A549 (cell line): ENCODE data around the gene HSPB2. TPM values are rescaled to one million over a fixed set of nuclear protein-coding genes. Genes with fewer than 3 reads are reported as not detected.

Experiments used
- ATAC-seq, 2 experiments: fragments of 200-7000 bp in 1 of 2; fragments of >200 bp in 1 of 2; cut with Nextera tagmentation in 1 of 2; cut with Tn5 transposase in 1 of 2; 3 replicates each; pipeline versions ENCODE4 v1.8.0 to v1.9.1; 2018 to 2020; ENCODE audit warnings: mild to moderate bottlenecking in 1 of 2, moderate library complexity in 1 of 2
- CTCF ChIA-PET: fragments of 300-600 bp; sonication (Branson Sonifier 250); formaldehyde crosslinking; extraction: SDS; loops from one replicate; lab custom pipeline; 2021; ENCODE audit warnings: antibody characterized with exemption, inconsistent platforms; lab: Yijun Ruan, JAX
- POLR2A ChIA-PET: fragments of 350-600 bp; formaldehyde crosslinking; extraction: SDS; loops from one replicate; lab custom pipeline; 2021; ENCODE audit warnings: antibody characterized with exemption, inconsistent platforms; lab: Yijun Ruan, JAX
- DNase-seq, 2 experiments: peaks; one replicate each; pipeline versions ENCODE4 v3.0.0 to v3.0.0-alpha.2; 2011 to 2016; ENCODE audit warnings: low read depth in 1 of 2, low spot score in 1 of 2
- FAIRE-seq: peaks from 2 replicates; lab custom pipeline; 2011; peaks lifted over from hg19 to GRCh38; lab: Jason Lieb, UNC
- H3K27ac ChIP-seq, 2 experiments: fragments of >200 bp; sonication (Bioruptor Twin); formaldehyde crosslinking; 3 replicates each; pipeline ENCODE4 v1.5.1; 2016 to 2017
- H3K4me1 ChIP-seq: fragments of >200 bp; sonication (Bioruptor Twin); formaldehyde crosslinking; 3 replicates; pipeline ENCODE4 v1.6.1; 2016
- H3K4me2 ChIP-seq: fragments of >200 bp; sonication (Bioruptor Twin); formaldehyde crosslinking; 3 replicates; pipeline ENCODE4 v1.6.1; 2016
- H3K4me3 ChIP-seq: fragments of >200 bp; sonication (Bioruptor Twin); formaldehyde crosslinking; 3 replicates; pipeline ENCODE4 v1.5.1; 2016
- H3K9me3 ChIP-seq: fragments of >200 bp; sonication (Bioruptor Twin); formaldehyde crosslinking; 3 replicates; pipeline ENCODE4 v1.6.1; 2016
- BCL3 ChIP-seq: fragments of >200 bp; sonication (Bioruptor Twin); formaldehyde crosslinking; IDR thresholded peaks from 3 replicates; pipeline ENCODE4 v1.6.1; 2016
- BHLHE40 ChIP-seq: IDR thresholded peaks from 2 replicates; pipeline ENCODE4 v1.6.1; 2012; ENCODE audit warnings: low read depth, low read length, inconsistent platforms
- CBX8 ChIP-seq: fragments of 200-600 bp; sonication (generic); IDR thresholded peaks from 2 replicates; pipeline ENCODE4 v1.6.1; 2016
- CTCF ChIP-seq: fragments of >200 bp; sonication (Bioruptor Twin); formaldehyde crosslinking; IDR thresholded peaks from 3 replicates; pipeline ENCODE4 v1.5.1; 2016
- EHF ChIP-seq: fragments of 250-450 bp; sonication (Bioruptor Pico); IDR thresholded peaks from 2 replicates; pipeline ENCODE4 v1.5.0; 2020; ENCODE audit warnings: mild to moderate bottlenecking
- EHMT2 ChIP-seq: fragments of 200-600 bp; sonication (generic); IDR thresholded peaks from 2 replicates; pipeline ENCODE4 v1.6.1; 2016; ENCODE audit warnings: antibody characterized with exemption, low read depth, mild to moderate bottlenecking, moderate library complexity
- ELK1 ChIP-seq: fragments of 150-350 bp; IDR thresholded peaks from 2 replicates; pipeline ENCODE4 v1.6.1; 2014; ENCODE audit warnings: low read depth, mild to moderate bottlenecking, low read length
- ESRRA ChIP-seq: fragments of 150-350 bp; IDR thresholded peaks from 2 replicates; pipeline ENCODE4 v1.6.1; 2014; ENCODE audit warnings: mild to moderate bottlenecking, low read length, borderline replicate concordance
- FOSB ChIP-seq: fragments of 250-450 bp; sonication (Bioruptor Pico); IDR thresholded peaks from 2 replicates; pipeline ENCODE4 v1.5.0; 2020; ENCODE audit warnings: mild to moderate bottlenecking, moderate library complexity
- FOXS1 ChIP-seq: fragments of 250-450 bp; sonication (Bioruptor Pico); IDR thresholded peaks from 2 replicates; pipeline ENCODE4 v1.5.0; 2020; ENCODE audit warnings: mild to moderate bottlenecking, moderate library complexity
- HDAC2 ChIP-seq: fragments of 200-600 bp; sonication (generic); IDR thresholded peaks from 2 replicates; pipeline ENCODE4 v1.6.1; 2016
- HEYL ChIP-seq: fragments of 250-450 bp; sonication (Bioruptor Pico); IDR thresholded peaks from 2 replicates; pipeline ENCODE4 v1.8.0; 2021; ENCODE audit warnings: mild to moderate bottlenecking, moderate library complexity
- HOXB13 ChIP-seq: fragments of 250-450 bp; sonication (Bioruptor Pico); IDR thresholded peaks from 2 replicates; pipeline ENCODE4 v1.5.0; 2020; ENCODE audit warnings: low read depth, mild to moderate bottlenecking, moderate library complexity
- HOXB5 ChIP-seq: fragments of 250-450 bp; sonication (Bioruptor Pico); IDR thresholded peaks from 2 replicates; pipeline ENCODE4 v1.5.0; 2020; ENCODE audit warnings: mild to moderate bottlenecking, moderate library complexity
- JUNB ChIP-seq: fragments of >200 bp; sonication (Bioruptor Twin); formaldehyde crosslinking; IDR thresholded peaks from 2 replicates; pipeline ENCODE4 v1.6.1; 2016
- KDM5A ChIP-seq: fragments of 200-600 bp; sonication (generic); IDR thresholded peaks from 2 replicates; pipeline ENCODE4 v1.6.1; 2016; ENCODE audit warnings: antibody characterized with exemption, mild to moderate bottlenecking
- MAFK ChIP-seq: fragments of 450-650 bp; IDR thresholded peaks from 2 replicates; pipeline ENCODE4 v1.6.1; 2014; ENCODE audit not compliant: partially characterized antibody
- NPAS2 ChIP-seq: fragments of 250-450 bp; sonication (Bioruptor Pico); IDR thresholded peaks from 2 replicates; pipeline ENCODE4 v1.8.0; 2022; ENCODE audit warnings: mild to moderate bottlenecking, moderate library complexity, borderline replicate concordance
- RAD21 ChIP-seq, 2 experiments: fragments of >200 bp in 1 of 2; sonication (Bioruptor Twin) in 1 of 2; formaldehyde crosslinking in 1 of 2; IDR thresholded peaks in 1 of 2; conservative IDR thresholded peaks in 1 of 2; 2 replicates in 1 of 2; 3 replicates in 1 of 2; pipeline ENCODE4 v1.6.1; 2012 to 2018; ENCODE audit warnings: inconsistent platforms in 1 of 2
- RCOR1 ChIP-seq: fragments of 150-350 bp; IDR thresholded peaks from 2 replicates; pipeline ENCODE4 v1.6.1; 2014; ENCODE audit warnings: antibody characterized with exemption, low read length, low read depth
- REST ChIP-seq: fragments of 200-600 bp; sonication (generic); IDR thresholded peaks from 2 replicates; pipeline ENCODE4 v1.6.1; 2016; ENCODE audit warnings: antibody characterized with exemption, mild to moderate bottlenecking, moderate library complexity
- RNF2 ChIP-seq: fragments of 200-600 bp; sonication (generic); IDR thresholded peaks from 2 replicates; pipeline ENCODE4 v1.6.1; 2016; ENCODE audit warnings: low read depth, mild to moderate bottlenecking, antibody characterized with exemption, moderate library complexity, borderline replicate concordance
- TFCP2L1 ChIP-seq: fragments of 250-450 bp; sonication (Bioruptor Pico); IDR thresholded peaks from 2 replicates; pipeline ENCODE4 v1.5.0; 2021; ENCODE audit warnings: mild to moderate bottlenecking
- ZFP36 ChIP-seq: fragments of 450-650 bp; IDR thresholded peaks from 2 replicates; pipeline ENCODE4 v1.6.1; 2014; ENCODE audit warnings: borderline replicate concordance; ENCODE audit not compliant: partially characterized antibody
- ZSCAN20 ChIP-seq: fragments of 250-450 bp; sonication (Bioruptor Pico); IDR thresholded peaks from 2 replicates; pipeline ENCODE4 v1.8.0; 2022; ENCODE audit warnings: mild to moderate bottlenecking, moderate library complexity
- WGBS: methylation state at CpG from one replicate; pipeline ENCODE4 v1.1.6; 2017; ENCODE audit errors: missing lambda C conversion rate; 5-methylcytosine and 5-hydroxymethylcytosine counted together
- polyA plus RNA-seq, 4 experiments: library from polyadenylated mRNA; depleted of rRNA in 3 of 4; stranded (reverse); fragments of >200 nt; fragmentation: RNase III in 1 of 4; extraction: RNeasy Plus Mini Kit Qiagen cat#74134 plus additional on column Dnase treatment in 1 of 4; gene quantifications; 2 replicates in 3 of 4; 3 replicates in 1 of 4; pipeline ENCODE4 v1.2.3, GENCODE V29; 2011 to 2017

HSPB2 gene
- polyA plus RNA-seq, 2 of the 4 experiments (the other 2 are of a cell fraction), result not detected

- TF ChIP-seq RNF2, result no peak
These were observed 34.6 kb downstream of the HSPB2 start (continued) for GRCh38 chr11:111947143-111947542.

- ChIA-PET POLR2A (no interaction called here), CTCF (interaction anchor here (1.0 to 1.7 kb wide), 4 partner anchors 11 to 32 kb away, joined by 3 to 6 read pairs (median 4); no protein-coding TSS in a partner anchor)
- Histone ChIP-seq H3K9me3 (no peaks in the 10 kb centered on the region), H3K4me2 (no peak overlapping the region), H3K4me3 (no peak overlapping the region), H3K27ac (no peak overlapping the region), H3K4me1 (peaks cover 11% of the 10 kb centered on the region)
- no peak for DNase-seq
- no peak for ATAC-seq
- WGBS, result 70% methylated on average over 7 of the region's 7 CpGs
- no peak for FAIRE-seq
- TF ChIP-seq ZFP36, result no peak
- no peak for TF ChIP-seq REST
- no peak for TF ChIP-seq HEYL (CRISPR knock-in tag)
- no peak for TF ChIP-seq HDAC2
- TF ChIP-seq RAD21 (conservative IDR thresholded peaks at IDR 0.05 in 1 of 2, IDR thresholded peaks at IDR 0.05 in 1 of 2), result no peak
- no peak for TF ChIP-seq KDM5A
- TF ChIP-seq MAFK, result no peak
- no peak for TF ChIP-seq BHLHE40
- no peak for TF ChIP-seq JUNB
- TF ChIP-seq EHMT2, result no peak
- TF ChIP-seq CBX8, result no peak
- no peak for TF ChIP-seq HOXB13 (CRISPR knock-in tag)
- TF ChIP-seq RCOR1, result no peak
- no peak for TF ChIP-seq FOSB
- no peak for TF ChIP-seq TFCP2L1 (CRISPR knock-in tag)
- no peak for TF ChIP-seq NPAS2 (CRISPR knock-in tag)
- TF ChIP-seq HOXB5 (CRISPR knock-in tag), result no peak
- no peak for TF ChIP-seq ESRRA
- no peak for TF ChIP-seq EHF
- no peak for TF ChIP-seq BCL3
These were observed 37.2 kb downstream of the HSPB2 start for GRCh38 chr11:111949519-111950426.

- ATAC-seq, result no peak
- no peak for DNase-seq
- H3K4me1 ChIP-seq, result no peaks in the 10 kb centered on the region
- POLR2A ChIA-PET, result no interaction called here
- TF ChIP-seq CTCF, result no peak
- TF ChIP-seq ZSCAN20 (CRISPR knock-in tag), result no peak
- no peak for TF ChIP-seq ELK1
- no peak for TF ChIP-seq FOXS1
- TF ChIP-seq, all 56 proteins: peak for 0
- H3K9me3 ChIP-seq, result no peaks in the 10 kb centered on the region
- no peak overlapping the region for H3K4me2 ChIP-seq
- WGBS, result 93% methylated on average over 3 of the region's 3 CpGs
- CTCF ChIA-PET, result interaction anchor here (2.4 kb wide), 1 partner anchor 20 kb away, joined by 7 read pairs; no protein-coding TSS in a partner anchor
- H3K4me3 ChIP-seq, result no peak overlapping the region
- H3K27ac ChIP-seq, result no peak overlapping the region
- FAIRE-seq, result no peak
These were observed 39.0 kb downstream of the HSPB2 start for GRCh38 chr11:111951565-111951964.
